ENCODE measurements around the gene UBE3C.

- TF ChIP-seq CTCF (IDR thresholded peaks at IDR 0.05) (no peak), POLR2AphosphoS5 (IDR thresholded peaks at IDR 0.05) (no peak), EP300 (IDR thresholded peaks at IDR 0.05; ENCODE audit: low read depth) (no peak), POLR2A (IDR thresholded peaks at IDR 0.05) (no peak)
Observed at GRCh38 chr7:157267516-157267915, 128.8 kb downstream of the UBE3C start.
